HG03196 (cell line): Measurements from ENCODE around the gene RAP2C.

Experiments
- ATAC-seq: cut with Tn5 transposase; IDR thresholded peaks from one replicate; pipeline ENCODE4 v1.9.1; 2021; ENCODE audit not compliant: unreplicated experiment

RAP2C gene

GRCh38 chrX:132219343-132219768 lies at the start of gene RAP2C:
TSS of gene RAP2C (minus strand) at chrX:132219447. CDS start at chrX:132217268, 2,179 bp downstream.
- ATAC-seq, result peak; percentile 61

- no peak for ATAC-seq
These were observed 48.1 kb upstream of the RAP2C start for GRCh38 chrX:132267392-132267791.

GRCh38 chrX:132266583-132267355 lies 47.5 kb upstream of the RAP2C start:
- ATAC-seq, result no peak

- ATAC-seq, result no peak
These were observed 43.9 kb upstream of the RAP2C start for GRCh38 chrX:132263127-132263526.

GRCh38 chrX:132258509-132258908 lies 39.3 kb upstream of the RAP2C start:
- no peak for ATAC-seq

GRCh38 chrX:132257116-132257515 lies 37.9 kb upstream of the RAP2C start:
- no peak for ATAC-seq

GRCh38 chrX:132236121-132236520 lies 16.9 kb upstream of the RAP2C start:
- ATAC-seq, result no peak

GRCh38 chrX:132235488-132235887 lies 16.2 kb upstream of the RAP2C start:
- ATAC-seq, result no peak

GRCh38 chrX:132231587-132231986 lies 12.3 kb upstream of the RAP2C start:
- no peak for ATAC-seq

- no peak for ATAC-seq
These were observed 8.3 kb upstream of the RAP2C start for GRCh38 chrX:132227383-132228112.

- ATAC-seq, result no peak
These were observed 6.9 kb upstream of the RAP2C start for GRCh38 chrX:132226169-132226568.

GRCh38 chrX:132218100-132218812 lies 991 bp downstream of the RAP2C start:
- peak; percentile 58 for ATAC-seq

- ATAC-seq, result peak; percentile 60
These were observed 1.8 kb downstream of the RAP2C start for GRCh38 chrX:132217203-132218073.

GRCh38 chrX:132216806-132217202 lies 2.4 kb downstream of the RAP2C start:
- peak; percentile 18 for ATAC-seq

GRCh38 chrX:132216283-132216682 lies 3.0 kb downstream of the RAP2C start:
- no peak for ATAC-seq

- no peak for ATAC-seq
These were observed 4.7 kb downstream of the RAP2C start for GRCh38 chrX:132214518-132214917.

- no peak for ATAC-seq
These were observed 9.7 kb downstream of the RAP2C start for GRCh38 chrX:132209527-132209926.

- no peak for ATAC-seq
These were observed 10.8 kb downstream of the RAP2C start for GRCh38 chrX:132208422-132208821.

- ATAC-seq, result no peak
These were observed 11.3 kb downstream of the RAP2C start for GRCh38 chrX:132207996-132208395.

- no peak for ATAC-seq
These were observed 13.0 kb downstream of the RAP2C start for GRCh38 chrX:132206259-132206658.

- no peak for ATAC-seq
These were observed 14.6 kb downstream of the RAP2C start for GRCh38 chrX:132204629-132205028.
